ENCODE results near the gene FAM131B. TPM values are rescaled to one million over a fixed set of nuclear protein-coding genes. Genes with fewer than 3 reads are reported as not detected.

Gene FAM131B
- total and polyA plus RNA-seq, 2 of the 8 experiments (the other 6 are each of a cell fraction or from before 2014, with no cell fraction given), result 23.1 to 38.2 TPM

- TF ChIP-seq PHF8 (conservative IDR thresholded peaks at IDR 0.05; ENCODE audit: low read depth, low read length) (no peak), CHD1 (IDR thresholded peaks at IDR 0.05; ENCODE audit: low read depth, low read length) (no peak), NRF1 (IDR thresholded peaks at IDR 0.05; ENCODE audit: low read depth, low read length) (no peak), GTF2F1 (IDR thresholded peaks at IDR 0.05; ENCODE audit: borderline replicate concordance, low read depth, low read length) (no peak), RFX5 (IDR thresholded peaks at IDR 0.05; ENCODE audit: borderline replicate concordance, low read depth, low read length) (no peak)
These were observed 34.4 kb upstream of the FAM131B start (continued) for GRCh38 chr7:143396625-143397556.
